Tibial artery (tissue), 4 donors: ENCODE measurements around the gene IFI44.
A peak's percentile ranks its signal among the peaks of the same experiment; 100 is the strongest.

Experiments
- DNase-seq, 2 donors: peaks; one replicate each; pipeline ENCODE4 v3.0.0-alpha.2; 2019
- H3K27ac ChIP-seq, 2 donors: fragments of 200-600 bp; sonication (generic) in 1 of 2; 1 replicate in 1 of 2; 2 replicates in 1 of 2; pipeline ENCODE4 v1.5.1; 2018 to 2019; ENCODE audit warnings: mild to moderate bottlenecking in 1 of 2
- H3K27me3 ChIP-seq, 2 donors: fragments of 200-600 bp; sonication (generic) in 1 of 2; one replicate each; pipeline versions ENCODE4 v1.5.1 to v1.6.0; 2016 to 2019
- H3K36me3 ChIP-seq, 3 donors: fragments of 200-600 bp; sonication (generic) in 2 of 3; one replicate each; pipeline ENCODE4 v1.5.1; 2016 to 2019; ENCODE audit warnings: mild to moderate bottlenecking in 2 of 3
- H3K4me1 ChIP-seq, 4 donors: fragments of 200-600 bp; sonication (generic) in 2 of 4; 1 replicate in 3 of 4; 2 replicates in 1 of 4; pipeline ENCODE4 v1.5.1; 2016 to 2019
- H3K4me3 ChIP-seq, 2 donors: fragments of 200-600 bp; sonication (generic) in 1 of 2; 1 replicate in 1 of 2; 2 replicates in 1 of 2; pipeline ENCODE4 v1.5.1; 2018 to 2019; ENCODE audit warnings: mild to moderate bottlenecking in 2 of 2
- H3K9me3 ChIP-seq, 3 donors: fragments of 200-600 bp; sonication (generic) in 1 of 3; one replicate each; pipeline ENCODE4 v1.5.1; 2016 to 2019
- intact Hi-C: fragments of 100-400 bp; cut with DNase I; formaldehyde crosslinking; loops from one replicate; pipeline ENCODE4 v1.15.0; 2023; ENCODE audit warnings: low total_unique reads
- TF ChIP-seq, protein P1 (sequence below), 2 experiments: fragments of 200-600 bp in 1 of 2; fragments of 450-650 bp in 1 of 2; IDR thresholded peaks; one replicate each; pipeline ENCODE4 v1.5.1; 2017 to 2019; ENCODE audit warnings: antibody characterized with exemption in 2 of 2, mild to moderate bottlenecking in 1 of 2, moderate library complexity in 1 of 2

The IFI44 gene

DNA sequence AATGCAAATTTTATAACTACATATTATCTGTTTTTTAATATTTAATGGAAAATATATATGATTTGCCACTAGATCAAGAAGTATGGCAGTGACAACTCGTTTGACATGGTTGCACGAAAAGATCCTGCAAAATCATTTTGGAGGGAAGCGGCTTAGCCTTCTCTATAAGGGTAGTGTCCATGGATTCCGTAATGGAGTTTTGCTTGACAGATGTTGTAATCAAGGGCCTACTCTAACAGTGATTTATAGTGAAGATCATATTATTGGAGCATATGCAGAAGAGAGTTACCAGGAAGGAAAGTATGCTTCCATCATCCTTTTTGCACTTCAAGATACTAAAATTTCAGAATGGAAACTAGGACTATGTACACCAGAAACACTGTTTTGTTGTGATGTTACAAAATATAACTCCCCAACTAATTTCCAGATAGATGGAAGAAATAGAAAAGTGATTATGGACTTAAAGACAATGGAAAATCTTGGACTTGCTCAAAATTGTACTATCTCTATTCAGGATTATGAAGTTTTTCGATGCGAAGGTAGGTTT lies 556 bp downstream of the IFI44 start:
- H3K36me3 ChIP-seq: no peaks in the 10 kb centered on the region
- intact Hi-C loops: no loop called here
- TF ChIP-seq, protein P1, sequence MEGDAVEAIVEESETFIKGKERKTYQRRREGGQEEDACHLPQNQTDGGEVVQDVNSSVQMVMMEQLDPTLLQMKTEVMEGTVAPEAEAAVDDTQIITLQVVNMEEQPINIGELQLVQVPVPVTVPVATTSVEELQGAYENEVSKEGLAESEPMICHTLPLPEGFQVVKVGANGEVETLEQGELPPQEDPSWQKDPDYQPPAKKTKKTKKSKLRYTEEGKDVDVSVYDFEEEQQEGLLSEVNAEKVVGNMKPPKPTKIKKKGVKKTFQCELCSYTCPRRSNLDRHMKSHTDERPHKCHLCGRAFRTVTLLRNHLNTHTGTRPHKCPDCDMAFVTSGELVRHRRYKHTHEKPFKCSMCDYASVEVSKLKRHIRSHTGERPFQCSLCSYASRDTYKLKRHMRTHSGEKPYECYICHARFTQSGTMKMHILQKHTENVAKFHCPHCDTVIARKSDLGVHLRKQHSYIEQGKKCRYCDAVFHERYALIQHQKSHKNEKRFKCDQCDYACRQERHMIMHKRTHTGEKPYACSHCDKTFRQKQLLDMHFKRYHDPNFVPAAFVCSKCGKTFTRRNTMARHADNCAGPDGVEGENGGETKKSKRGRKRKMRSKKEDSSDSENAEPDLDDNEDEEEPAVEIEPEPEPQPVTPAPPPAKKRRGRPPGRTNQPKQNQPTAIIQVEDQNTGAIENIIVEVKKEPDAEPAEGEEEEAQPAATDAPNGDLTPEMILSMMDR (IDR thresholded peaks at IDR 0.05): no peak
- peak overlapping the region; percentile 34 to 45 for H3K4me3 ChIP-seq
- no peak overlapping the region for H3K27ac ChIP-seq
- H3K27me3 ChIP-seq: no peaks in the 10 kb centered on the region
- no peak for DNase-seq
- peaks cover 0 to 5% (median 1%) of the 10 kb centered on the region in 4 donors for H3K4me1 ChIP-seq
- H3K9me3 ChIP-seq: no peaks in the 10 kb centered on the region

DNA sequence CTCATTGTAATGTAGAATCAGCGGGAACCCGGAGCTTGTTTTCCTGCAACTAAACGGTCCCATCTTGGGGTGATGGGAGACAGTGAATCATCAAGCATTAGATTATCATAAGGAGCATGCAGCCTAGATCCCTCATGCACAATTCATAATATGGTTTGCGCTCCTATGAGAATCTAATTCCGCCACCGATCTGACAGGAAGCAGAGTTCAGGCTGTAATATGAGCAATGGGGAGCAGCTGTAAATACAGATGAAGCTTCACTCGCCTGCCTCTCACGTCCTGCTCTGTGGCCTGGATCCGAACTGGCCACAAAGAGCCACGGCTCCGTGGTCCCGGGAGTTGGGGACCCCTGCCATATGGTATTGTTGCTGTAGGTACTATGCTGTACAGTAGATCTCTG lies 1.6 kb downstream of the IFI44 start:
- H3K27me3 ChIP-seq: no peaks in the 10 kb centered on the region
- DNase-seq: no peak
- no peaks in the 10 kb centered on the region for H3K36me3 ChIP-seq
- TF ChIP-seq, protein P1 (IDR thresholded peaks at IDR 0.05): no peak
- H3K4me3 ChIP-seq: peak overlapping the region; percentile 34 to 45
- peaks cover 0 to 5% (median 1%) of the 10 kb centered on the region in 4 donors for H3K4me1 ChIP-seq
- no peaks in the 10 kb centered on the region for H3K9me3 ChIP-seq
- intact Hi-C loops: no loop called here
- H3K27ac ChIP-seq: no peak overlapping the region

DNA sequence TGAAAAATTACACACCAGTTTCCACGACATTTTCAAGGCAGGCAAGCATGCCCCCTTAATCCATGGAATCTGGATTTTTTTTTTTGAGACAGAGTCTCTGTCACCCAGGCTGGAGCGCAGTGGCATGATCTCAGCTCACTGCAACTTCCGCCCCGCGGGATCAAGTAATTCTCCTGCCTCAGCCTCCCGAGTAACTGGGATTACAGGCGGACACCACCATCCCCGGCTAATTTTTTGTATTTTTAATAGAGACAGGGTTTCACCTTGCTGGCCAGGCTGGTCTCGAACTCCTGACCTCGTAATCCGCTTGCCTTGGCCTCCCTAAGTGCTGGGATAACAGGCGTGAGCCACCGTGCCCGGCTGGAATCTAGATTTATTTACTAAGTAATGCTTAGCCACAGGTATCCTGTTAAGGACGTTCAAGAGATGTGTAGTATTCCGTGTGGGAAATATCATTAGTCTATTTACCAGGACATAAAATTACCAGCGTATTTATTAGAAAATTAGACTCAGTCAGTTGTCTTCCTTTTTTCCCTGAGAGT lies 2.5 kb downstream of the IFI44 start:
- H3K4me1 ChIP-seq: peaks cover 0 to 5% (median 1%) of the 10 kb centered on the region in 4 donors
- H3K36me3 ChIP-seq: no peaks in the 10 kb centered on the region
- H3K27me3 ChIP-seq: no peaks in the 10 kb centered on the region
- no peaks in the 10 kb centered on the region for H3K9me3 ChIP-seq
- peak overlapping the region; percentile 34 to 45 for H3K4me3 ChIP-seq
- no peak for DNase-seq
- intact Hi-C loops: no loop called here
- TF ChIP-seq, protein P1 (IDR thresholded peaks at IDR 0.05): no peak
- no peak overlapping the region for H3K27ac ChIP-seq

DNA sequence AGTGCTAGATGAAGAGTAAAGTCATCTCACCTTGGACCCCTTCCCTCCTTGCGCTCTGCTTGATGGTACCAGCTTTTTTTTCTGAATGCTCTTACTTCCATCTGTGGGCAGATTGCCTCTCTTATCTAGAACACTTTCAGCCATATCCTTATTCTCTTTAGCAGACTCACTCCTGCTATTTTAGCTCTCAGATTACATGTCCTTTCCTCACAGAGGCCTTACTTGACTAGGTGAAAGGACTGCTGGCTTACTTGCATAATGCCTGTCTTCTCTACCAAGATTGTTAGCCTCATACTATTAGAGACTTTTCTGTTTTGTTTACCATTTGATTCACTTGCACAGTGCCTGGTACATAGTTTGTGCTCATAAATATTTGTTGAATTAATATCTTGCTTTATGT lies 9.3 kb downstream of the IFI44 start:
- TF ChIP-seq, protein P1 (IDR thresholded peaks at IDR 0.05): no peak
- H3K4me1 ChIP-seq: no peaks in the 10 kb centered on the region
- no peak overlapping the region for H3K27ac ChIP-seq
- H3K4me3 ChIP-seq: no peak overlapping the region
- intact Hi-C loops: no loop called here
- H3K9me3 ChIP-seq: no peaks in the 10 kb centered on the region
- no peak for DNase-seq
- peaks cover 0 to 24% (median 22%) of the 10 kb centered on the region in 3 donors for H3K36me3 ChIP-seq
- H3K27me3 ChIP-seq: no peaks in the 10 kb centered on the region

DNA sequence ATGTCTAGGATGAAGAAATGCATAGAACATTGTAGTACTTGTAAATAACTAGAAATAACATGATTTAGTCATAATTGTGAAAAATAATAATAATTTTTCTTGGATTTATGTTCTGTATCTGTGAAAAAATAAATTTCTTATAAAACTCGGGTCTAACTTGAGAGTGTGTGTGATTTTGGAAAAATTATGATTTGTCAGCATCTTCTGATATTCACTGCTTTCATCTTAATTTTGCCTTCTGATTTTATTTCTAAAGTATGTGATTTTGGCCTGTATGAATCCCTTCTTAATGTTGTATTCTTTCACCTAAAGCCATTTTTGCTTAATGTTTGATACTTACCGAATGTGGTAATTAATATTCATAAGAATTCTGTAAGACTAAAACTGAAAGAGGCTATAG lies 14.3 kb downstream of the IFI44 start:
- TF ChIP-seq, protein P1 (IDR thresholded peaks at IDR 0.05): no peak
- H3K4me3 ChIP-seq: no peak overlapping the region
- no peaks in the 10 kb centered on the region for H3K27me3 ChIP-seq
- intact Hi-C loops: no loop called here
- no peaks in the 10 kb centered on the region for H3K9me3 ChIP-seq
- no peak overlapping the region for H3K27ac ChIP-seq
- H3K4me1 ChIP-seq: no peaks in the 10 kb centered on the region
- no peak for DNase-seq
- peaks cover 0 to 22% (median 21%) of the 10 kb centered on the region in 3 donors for H3K36me3 ChIP-seq
